Measurements from ENCODE around the gene FKBP1B.
"Not testable (repeated sequence)": the region's sequence is repeated elsewhere in the genome, so short reads cannot be mapped to it uniquely, and the experiment has no call there.

FKBP1B gene

GRCh38 chr2:24084386-24085199 lies 35.1 kb downstream of the FKBP1B start, which contains the start of gene TP53I3:
TSS of gene TP53I3 (minus strand) at chr2:24084834. CDS start at chr2:24084326, 508 bp downstream.
- H3K27ac ChIP-seq (ENCODE audit: poor library complexity, severe bottlenecking): peak within 1 kb of the TSS; percentile 93

GRCh38 chr2:24085200-24085489 lies 35.6 kb downstream of the FKBP1B start:
- H3K36me3 ChIP-seq (ENCODE audit: low read depth): peaks cover 16% of the 10 kb centered on the region
- peak overlapping the region; percentile 93 for H3K27ac ChIP-seq (ENCODE audit: poor library complexity, severe bottlenecking)
- peaks cover 10% of the 10 kb centered on the region for H3K4me1 ChIP-seq (ENCODE audit: insufficient read depth, poor library complexity, severe bottlenecking)
- ATAC-seq (ENCODE audit: low read depth) (no peak), DNase-seq (ENCODE audit: low spot score) (no peak)
- no peaks in the 10 kb centered on the region for H3K9me3 ChIP-seq (ENCODE audit: severe bottlenecking)
- TF ChIP-seq, protein P1, sequence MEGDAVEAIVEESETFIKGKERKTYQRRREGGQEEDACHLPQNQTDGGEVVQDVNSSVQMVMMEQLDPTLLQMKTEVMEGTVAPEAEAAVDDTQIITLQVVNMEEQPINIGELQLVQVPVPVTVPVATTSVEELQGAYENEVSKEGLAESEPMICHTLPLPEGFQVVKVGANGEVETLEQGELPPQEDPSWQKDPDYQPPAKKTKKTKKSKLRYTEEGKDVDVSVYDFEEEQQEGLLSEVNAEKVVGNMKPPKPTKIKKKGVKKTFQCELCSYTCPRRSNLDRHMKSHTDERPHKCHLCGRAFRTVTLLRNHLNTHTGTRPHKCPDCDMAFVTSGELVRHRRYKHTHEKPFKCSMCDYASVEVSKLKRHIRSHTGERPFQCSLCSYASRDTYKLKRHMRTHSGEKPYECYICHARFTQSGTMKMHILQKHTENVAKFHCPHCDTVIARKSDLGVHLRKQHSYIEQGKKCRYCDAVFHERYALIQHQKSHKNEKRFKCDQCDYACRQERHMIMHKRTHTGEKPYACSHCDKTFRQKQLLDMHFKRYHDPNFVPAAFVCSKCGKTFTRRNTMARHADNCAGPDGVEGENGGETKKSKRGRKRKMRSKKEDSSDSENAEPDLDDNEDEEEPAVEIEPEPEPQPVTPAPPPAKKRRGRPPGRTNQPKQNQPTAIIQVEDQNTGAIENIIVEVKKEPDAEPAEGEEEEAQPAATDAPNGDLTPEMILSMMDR (IDR thresholded peaks at IDR 0.05; ENCODE audit: poor library complexity, severe bottlenecking): no peak
- H3K4me3 ChIP-seq (ENCODE audit: severe bottlenecking): peak overlapping the region; percentile 51
- no peaks in the 10 kb centered on the region for H3K27me3 ChIP-seq (ENCODE audit: insufficient read depth, poor library complexity, severe bottlenecking)

More at GRCh38 chr2:24084386-24085199, 35.1 kb downstream of the FKBP1B start, which contains the start of gene TP53I3:
- no peaks in the 10 kb centered on the region for H3K27me3 ChIP-seq (ENCODE audit: insufficient read depth, poor library complexity, severe bottlenecking)
- H3K36me3 ChIP-seq (ENCODE audit: low read depth): peaks cover 20% of the 10 kb centered on the region
- TF ChIP-seq, protein P1 (IDR thresholded peaks at IDR 0.05; ENCODE audit: poor library complexity, severe bottlenecking): peak; percentile 98
- DNase-seq (ENCODE audit: low spot score): peak; percentile 90
- H3K4me3 ChIP-seq (ENCODE audit: severe bottlenecking): peak within 1 kb of the TSS; percentile 51
- peaks cover 10% of the 10 kb centered on the region for H3K4me1 ChIP-seq (ENCODE audit: insufficient read depth, poor library complexity, severe bottlenecking)
- peak; percentile 84 for ATAC-seq (ENCODE audit: low read depth)
- H3K9me3 ChIP-seq (ENCODE audit: severe bottlenecking): no peaks in the 10 kb centered on the region

- Histone ChIP-seq H3K4me3 (ENCODE audit: severe bottlenecking) (no peak overlapping the region), H3K27ac (ENCODE audit: poor library complexity, severe bottlenecking) (no peak overlapping the region), H3K9me3 (ENCODE audit: severe bottlenecking) (no peaks in the 10 kb centered on the region), H3K4me1 (ENCODE audit: insufficient read depth, poor library complexity, severe bottlenecking) (peaks cover 10% of the 10 kb centered on the region), H3K27me3 (ENCODE audit: insufficient read depth, poor library complexity, severe bottlenecking) (no peaks in the 10 kb centered on the region), H3K36me3 (ENCODE audit: low read depth) (peaks cover 16% of the 10 kb centered on the region)
- TF ChIP-seq, protein P1 (IDR thresholded peaks at IDR 0.05; ENCODE audit: poor library complexity, severe bottlenecking): no peak
- ATAC-seq (ENCODE audit: low read depth): no peak
- no peak for DNase-seq (ENCODE audit: low spot score)
Observed at GRCh38 chr2:24086241-24086640, 36.7 kb downstream of the FKBP1B start.

- H3K4me3 ChIP-seq (ENCODE audit: severe bottlenecking): no peak overlapping the region
- no peaks in the 10 kb centered on the region for H3K27me3 ChIP-seq (ENCODE audit: insufficient read depth, poor library complexity, severe bottlenecking)
- H3K36me3 ChIP-seq (ENCODE audit: low read depth): peaks cover 15% of the 10 kb centered on the region
- TF ChIP-seq, protein P1 (IDR thresholded peaks at IDR 0.05; ENCODE audit: poor library complexity, severe bottlenecking): no peak
- H3K27ac ChIP-seq (ENCODE audit: poor library complexity, severe bottlenecking): no peak overlapping the region
- H3K4me1 ChIP-seq (ENCODE audit: insufficient read depth, poor library complexity, severe bottlenecking): peaks cover 10% of the 10 kb centered on the region
- no peak for ATAC-seq (ENCODE audit: low read depth)
- DNase-seq (ENCODE audit: low spot score): no peak
- no peaks in the 10 kb centered on the region for H3K9me3 ChIP-seq (ENCODE audit: severe bottlenecking)
Observed at GRCh38 chr2:24087032-24087431, 37.5 kb downstream of the FKBP1B start.

- Histone ChIP-seq H3K36me3 (ENCODE audit: low read depth) (no peaks in the 10 kb centered on the region), H3K27ac (ENCODE audit: poor library complexity, severe bottlenecking) (no peak overlapping the region), H3K9me3 (ENCODE audit: severe bottlenecking) (no peaks in the 10 kb centered on the region), H3K4me3 (ENCODE audit: severe bottlenecking) (no peak overlapping the region), H3K4me1 (ENCODE audit: insufficient read depth, poor library complexity, severe bottlenecking) (no peaks in the 10 kb centered on the region), H3K27me3 (ENCODE audit: insufficient read depth, poor library complexity, severe bottlenecking) (no peaks in the 10 kb centered on the region)
- no peak for DNase-seq (ENCODE audit: low spot score)
- ATAC-seq (ENCODE audit: low read depth): no peak
- TF ChIP-seq, protein P1 (IDR thresholded peaks at IDR 0.05; ENCODE audit: poor library complexity, severe bottlenecking): no peak
Observed at GRCh38 chr2:24088821-24089359, 39.3 kb downstream of the FKBP1B start.

DNA sequence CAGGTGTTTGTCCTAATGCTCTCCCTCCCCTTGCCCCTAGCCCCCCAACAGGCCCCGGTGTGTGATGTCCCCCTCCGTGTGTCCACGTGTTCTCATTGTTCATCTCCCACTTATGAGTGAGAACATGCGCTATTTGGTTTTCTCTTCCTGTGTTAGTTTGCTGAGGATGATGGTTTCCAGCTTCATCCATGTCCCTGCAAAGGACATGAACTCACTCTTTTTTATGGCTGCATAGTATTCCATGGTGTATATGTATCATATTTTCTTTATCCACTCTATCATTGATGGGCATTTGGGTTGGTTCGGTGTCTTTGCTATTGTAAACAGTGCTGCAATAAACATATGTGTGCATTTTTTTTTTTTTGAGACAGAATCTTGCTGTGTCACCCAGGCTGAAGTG lies 43.7 kb downstream of the FKBP1B start:
- H3K9me3 ChIP-seq (ENCODE audit: severe bottlenecking); H3K4me1 ChIP-seq (ENCODE audit: insufficient read depth, poor library complexity, severe bottlenecking); H3K27me3 ChIP-seq (ENCODE audit: insufficient read depth, poor library complexity, severe bottlenecking); H3K4me3 ChIP-seq (ENCODE audit: severe bottlenecking); H3K27ac ChIP-seq (ENCODE audit: poor library complexity, severe bottlenecking); H3K36me3 ChIP-seq (ENCODE audit: low read depth); ATAC-seq (ENCODE audit: low read depth); DNase-seq (ENCODE audit: low spot score): not testable (repeated sequence)

DNA sequence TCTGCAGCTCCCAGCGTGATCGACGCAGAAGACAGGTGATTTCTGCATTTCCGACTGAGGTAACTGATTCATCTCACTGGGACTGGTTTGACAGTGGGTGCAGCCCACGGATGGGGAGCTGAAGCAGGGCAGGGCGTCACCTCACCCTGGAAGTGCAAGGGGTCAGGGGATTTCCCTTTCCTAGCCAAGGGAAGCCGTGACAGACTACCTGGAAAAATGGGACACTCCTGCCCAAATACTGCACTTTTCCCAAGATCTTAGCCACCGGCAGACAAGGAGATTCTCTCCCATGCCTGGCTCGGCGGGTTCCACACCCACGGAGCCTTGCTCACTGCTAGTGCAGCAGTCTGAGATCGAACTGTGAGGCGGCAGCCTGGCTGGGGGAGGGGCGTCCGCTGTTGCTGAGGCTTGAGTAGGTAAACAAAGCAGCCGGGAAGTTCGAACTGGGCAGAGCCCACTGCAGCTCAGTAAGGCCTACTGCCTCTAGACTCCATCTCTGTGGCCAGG lies 45.7 kb downstream of the FKBP1B start:
- not testable (repeated sequence) for H3K9me3 ChIP-seq (ENCODE audit: severe bottlenecking); H3K27me3 ChIP-seq (ENCODE audit: insufficient read depth, poor library complexity, severe bottlenecking); DNase-seq (ENCODE audit: low spot score); H3K4me1 ChIP-seq (ENCODE audit: insufficient read depth, poor library complexity, severe bottlenecking); H3K36me3 ChIP-seq (ENCODE audit: low read depth); ATAC-seq (ENCODE audit: low read depth); H3K4me3 ChIP-seq (ENCODE audit: severe bottlenecking); H3K27ac ChIP-seq (ENCODE audit: poor library complexity, severe bottlenecking)

All from RWPE2 (cell line).